Measurements from ENCODE around the gene APOBEC3F. TPM values are rescaled to one million over a fixed set of nuclear protein-coding genes. Genes with fewer than 3 reads are reported as not detected.
A peak's percentile ranks its signal among the peaks of the same experiment; 100 is the strongest.

APOBEC3F gene
- total RNA-seq, 4 donors from 2014 or later = 0.44 to 2.7 (median 2.2) TPM

GRCh38 chr22:39090426-39091064, 49.9 kb downstream of the APOBEC3F start:
- peaks cover 0 to 11% (median 0%) of the 10 kb centered on the region in 4 donors for H3K27me3 ChIP-seq
- no peaks in the 10 kb centered on the region for H3K9me3 ChIP-seq
- peak overlapping the region in 2 of 4 donors; percentile 31 to 73 for H3K27ac ChIP-seq
- peaks cover 0 to 17% (median 0%) of the 10 kb centered on the region in 3 donors for H3K4me1 ChIP-seq
- TF ChIP-seq POLR2A (IDR thresholded peaks at IDR 0.05) = no peak
- TF ChIP-seq, protein P1, sequence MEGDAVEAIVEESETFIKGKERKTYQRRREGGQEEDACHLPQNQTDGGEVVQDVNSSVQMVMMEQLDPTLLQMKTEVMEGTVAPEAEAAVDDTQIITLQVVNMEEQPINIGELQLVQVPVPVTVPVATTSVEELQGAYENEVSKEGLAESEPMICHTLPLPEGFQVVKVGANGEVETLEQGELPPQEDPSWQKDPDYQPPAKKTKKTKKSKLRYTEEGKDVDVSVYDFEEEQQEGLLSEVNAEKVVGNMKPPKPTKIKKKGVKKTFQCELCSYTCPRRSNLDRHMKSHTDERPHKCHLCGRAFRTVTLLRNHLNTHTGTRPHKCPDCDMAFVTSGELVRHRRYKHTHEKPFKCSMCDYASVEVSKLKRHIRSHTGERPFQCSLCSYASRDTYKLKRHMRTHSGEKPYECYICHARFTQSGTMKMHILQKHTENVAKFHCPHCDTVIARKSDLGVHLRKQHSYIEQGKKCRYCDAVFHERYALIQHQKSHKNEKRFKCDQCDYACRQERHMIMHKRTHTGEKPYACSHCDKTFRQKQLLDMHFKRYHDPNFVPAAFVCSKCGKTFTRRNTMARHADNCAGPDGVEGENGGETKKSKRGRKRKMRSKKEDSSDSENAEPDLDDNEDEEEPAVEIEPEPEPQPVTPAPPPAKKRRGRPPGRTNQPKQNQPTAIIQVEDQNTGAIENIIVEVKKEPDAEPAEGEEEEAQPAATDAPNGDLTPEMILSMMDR (IDR thresholded peaks at IDR 0.05) = no peak
- H3K36me3 ChIP-seq = no peaks in the 10 kb centered on the region
- 48 to 60% methylated on average over 2 to 5 of the region's 15 CpGs for WGBS, 2 donors
- intact Hi-C loops (cut with DNase I) = no loop called here
- DNase-seq = no peak
- H3K4me3 ChIP-seq = no peak overlapping the region

DNA sequence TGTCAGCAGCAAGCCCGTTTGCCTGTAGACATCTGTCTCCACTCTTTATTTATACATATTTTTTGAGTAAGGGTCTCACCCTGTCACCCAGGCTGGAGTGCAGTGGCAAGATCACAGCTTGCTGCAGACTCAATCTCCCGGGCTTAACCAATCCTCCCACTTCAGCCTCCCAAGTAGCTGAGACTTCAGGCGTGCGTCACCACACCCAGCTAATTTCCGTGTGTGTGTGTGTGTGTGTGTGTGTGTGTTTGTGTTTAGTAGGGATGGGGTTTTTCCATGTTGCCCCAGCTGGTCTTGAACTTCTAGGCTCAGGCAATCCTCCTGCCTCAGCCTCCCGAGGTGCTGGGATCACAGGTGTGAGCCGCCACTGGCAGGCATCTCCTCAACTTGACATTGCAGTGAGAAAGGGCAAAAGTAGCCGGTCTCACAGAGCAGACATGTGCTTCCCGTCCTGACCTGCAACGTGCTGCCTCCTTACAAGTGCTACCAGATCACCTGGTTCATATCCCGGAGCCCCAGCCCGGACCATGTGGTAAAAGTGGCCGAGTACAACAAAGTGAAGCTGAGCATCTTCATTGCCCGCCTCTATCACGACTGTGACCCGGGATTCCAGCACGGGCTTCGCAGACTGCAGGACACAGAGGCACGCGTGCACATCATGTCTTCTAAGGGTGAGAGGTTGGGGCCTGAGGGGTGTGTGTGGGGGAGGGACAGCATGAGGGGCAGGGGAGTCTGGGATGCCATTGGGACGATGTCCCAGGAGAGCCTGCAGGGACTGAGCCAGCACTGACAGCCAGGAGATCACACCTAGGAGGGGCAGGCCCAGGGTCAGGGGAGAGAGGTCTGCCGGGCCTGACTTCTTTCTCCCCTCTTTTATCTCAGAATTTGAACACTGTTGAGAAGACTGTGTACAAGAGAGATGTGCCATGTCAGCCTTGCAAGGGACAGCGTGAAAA, 50.7 kb downstream of the APOBEC3F start:
- H3K27me3 ChIP-seq = peaks cover 0 to 11% (median 0%) of the 10 kb centered on the region in 4 donors
- no peaks in the 10 kb centered on the region for H3K36me3 ChIP-seq
- no peaks in the 10 kb centered on the region for H3K9me3 ChIP-seq
- no peak overlapping the region for H3K4me3 ChIP-seq
- intact Hi-C loops (cut with DNase I) = no loop called here
- TF ChIP-seq, protein P1 (IDR thresholded peaks at IDR 0.05) = no peak
- TF ChIP-seq POLR2A (IDR thresholded peaks at IDR 0.05) = no peak
- DNase-seq = no peak
- WGBS, 2 donors = 81 to 95% methylated on average over 11 to 20 of the region's 23 CpGs
- peaks cover 0 to 22% (median 0%) of the 10 kb centered on the region in 3 donors for H3K4me1 ChIP-seq
- peak overlapping the region in 2 of 4 donors; percentile 31 to 73 for H3K27ac ChIP-seq

DNA sequence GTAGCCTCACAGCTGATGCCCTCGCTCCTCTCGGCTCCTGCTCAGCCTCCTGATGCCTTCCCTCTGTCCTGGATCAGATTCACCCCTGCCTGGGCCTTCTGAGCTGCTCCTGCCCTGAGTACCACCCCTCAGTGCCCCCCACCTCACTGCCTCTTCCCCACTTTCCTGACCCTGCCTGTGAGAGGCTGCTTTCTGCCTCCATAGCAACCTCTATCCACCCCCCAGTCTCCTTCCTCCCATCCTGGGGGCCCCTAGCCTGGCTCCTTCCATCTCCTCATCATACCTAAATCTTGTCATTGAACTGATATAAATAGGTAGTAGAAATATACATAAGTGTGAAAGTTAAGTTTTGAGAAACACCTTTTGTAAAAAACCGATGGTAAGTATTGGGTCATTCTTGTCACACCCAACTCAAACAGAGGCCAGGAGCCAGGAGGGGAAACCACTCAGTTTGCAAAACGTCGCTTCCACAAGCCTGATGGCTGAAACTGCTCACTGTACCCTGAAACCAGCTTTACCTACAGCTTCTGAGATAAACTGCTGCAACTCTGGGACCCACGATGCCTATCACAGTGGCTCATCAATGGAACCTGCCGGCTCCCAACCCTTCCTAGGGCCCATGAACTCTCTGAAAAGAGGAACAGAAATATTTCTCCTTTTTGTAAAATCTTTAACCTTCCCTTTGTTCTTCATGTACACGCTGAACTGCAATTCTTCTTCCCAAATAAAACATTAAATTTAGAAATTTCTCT, 51.6 kb downstream of the APOBEC3F start:
- Histone ChIP-seq H3K27me3 (peaks cover 0 to 11% (median 0%) of the 10 kb centered on the region in 4 donors), H3K4me3 (no peak overlapping the region), H3K9me3 (no peaks in the 10 kb centered on the region), H3K4me1 (peaks cover 8 to 31% (median 8%) of the 10 kb centered on the region in 3 donors), H3K27ac (peak overlapping the region in 2 of 4 donors; percentile 4 to 73), H3K36me3 (no peaks in the 10 kb centered on the region)
- DNase-seq = no peak
- intact Hi-C loops (cut with DNase I) = no loop called here
- 60 to 64% methylated on average over 8 of the region's 8 CpGs for WGBS, 2 donors
- TF ChIP-seq POLR2A (IDR thresholded peaks at IDR 0.05) = no peak
- TF ChIP-seq, protein P1 (IDR thresholded peaks at IDR 0.05) = no peak

- no peaks in the 10 kb centered on the region for H3K9me3 ChIP-seq
- peaks cover 0 to 11% (median 0%) of the 10 kb centered on the region in 4 donors for H3K27me3 ChIP-seq
- WGBS, 2 donors = 78 to 86% methylated on average over 11 of the region's 14 CpGs
- no peak overlapping the region for H3K4me3 ChIP-seq
- peak overlapping the region in 1 of 4 donors; percentile 18 for H3K27ac ChIP-seq
- DNase-seq = no peak
- H3K4me1 ChIP-seq = peaks cover 11 to 44% (median 22%) of the 10 kb centered on the region in 3 donors
- intact Hi-C loops (cut with DNase I) = no loop called here
- TF ChIP-seq, protein P1 (IDR thresholded peaks at IDR 0.05) = no peak
- no peak for TF ChIP-seq POLR2A (IDR thresholded peaks at IDR 0.05)
- H3K36me3 ChIP-seq = no peaks in the 10 kb centered on the region
Observed at GRCh38 chr22:39094717-39095389, 54.2 kb downstream of the APOBEC3F start.
